ENCODE data around the gene SOCS4.
"Not testable (repeated sequence)": the region's sequence is repeated elsewhere in the genome, so short reads cannot be mapped to it uniquely, and the experiment has no call there.

Gene SOCS4

GRCh38 chr14:55052269-55052930, 25.4 kb downstream of the SOCS4 start:
- DNase-seq: no peak

GRCh38 chr14:55053018-55053417, 26.0 kb downstream of the SOCS4 start:
- DNase-seq: no peak

GRCh38 chr14:55053500-55053899, 26.5 kb downstream of the SOCS4 start:
- no peak for DNase-seq

GRCh38 chr14:55054098-55054497, 27.1 kb downstream of the SOCS4 start:
- DNase-seq: no peak

GRCh38 chr14:55057919-55058318, 30.9 kb downstream of the SOCS4 start:
- DNase-seq: no peak

GRCh38 chr14:55059333-55059732, 32.3 kb downstream of the SOCS4 start:
- DNase-seq: no peak

GRCh38 chr14:55062517-55063351, 35.7 kb downstream of the SOCS4 start:
- no peak for DNase-seq

GRCh38 chr14:55064896-55065295, 37.9 kb downstream of the SOCS4 start:
- not testable (repeated sequence) for DNase-seq

- DNase-seq: no peak
Observed at GRCh38 chr14:55065411-55065810, 38.4 kb downstream of the SOCS4 start.

GRCh38 chr14:55066223-55066622, 39.2 kb downstream of the SOCS4 start:
- no peak for DNase-seq

- no peak for DNase-seq
Observed at GRCh38 chr14:55070981-55071411, 44.0 kb downstream of the SOCS4 start.

- DNase-seq: no peak
Observed at GRCh38 chr14:55071870-55072640, 45.0 kb downstream of the SOCS4 start.

- DNase-seq: no peak
Observed at GRCh38 chr14:55073856-55074255, 46.8 kb downstream of the SOCS4 start.

- DNase-seq: no peak
Observed at GRCh38 chr14:55074662-55075061, 47.6 kb downstream of the SOCS4 start.

GRCh38 chr14:55075628-55076175, 48.7 kb downstream of the SOCS4 start:
- no peak for DNase-seq

- no peak for DNase-seq
Observed at GRCh38 chr14:55077170-55078151, 50.4 kb downstream of the SOCS4 start.

GRCh38 chr14:55079961-55080360, 52.9 kb downstream of the SOCS4 start:
- not testable (repeated sequence) for DNase-seq

GRCh38 chr14:55084401-55085059, 57.5 kb downstream of the SOCS4 start:
- DNase-seq: no peak

GRCh38 chr14:55085060-55085660, 58.1 kb downstream of the SOCS4 start:
- DNase-seq: no peak

GRCh38 chr14:55086938-55087337, 59.9 kb downstream of the SOCS4 start:
- no peak for DNase-seq

- no peak for DNase-seq
Observed at GRCh38 chr14:55088356-55088755, 61.3 kb downstream of the SOCS4 start.

Measured in KG1 (cell line).